HTERT RPE-1 (cell line): ENCODE data around the gene CSNK1A1.
"Not testable (repeated sequence)": the region's sequence is repeated elsewhere in the genome, so short reads cannot be mapped to it uniquely, and the experiment has no call there.

ENCODE experiments used
- in situ Hi-C: fragments of 300-500 bp; cut with MboI; formaldehyde crosslinking; loops from 4 replicates; pipeline ENCODE4 v1.14.3; 2020; ENCODE audit warnings: low sequenced_read_pairs

CSNK1A1 gene

DNA sequence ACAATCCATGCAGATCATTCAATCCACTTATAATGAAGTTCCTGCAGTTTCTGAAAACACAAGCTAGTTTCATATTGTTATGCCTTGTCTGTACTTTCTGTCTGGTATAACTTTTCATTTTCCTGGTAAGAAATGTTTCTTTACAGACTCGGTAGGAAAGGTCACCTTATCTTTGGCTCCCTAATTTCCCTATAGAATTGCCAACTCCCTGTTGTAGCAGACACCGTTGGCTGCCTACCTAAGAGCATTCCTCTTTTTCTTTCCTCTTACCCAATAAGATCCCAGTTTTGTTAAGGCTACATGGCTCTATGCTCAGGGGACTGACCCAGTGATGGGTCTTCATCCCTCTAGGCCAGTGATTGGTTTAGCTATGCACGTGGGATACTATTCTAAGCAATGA lies 23.9 kb upstream of the CSNK1A1 start:
- in situ Hi-C loops: no loop called here

DNA sequence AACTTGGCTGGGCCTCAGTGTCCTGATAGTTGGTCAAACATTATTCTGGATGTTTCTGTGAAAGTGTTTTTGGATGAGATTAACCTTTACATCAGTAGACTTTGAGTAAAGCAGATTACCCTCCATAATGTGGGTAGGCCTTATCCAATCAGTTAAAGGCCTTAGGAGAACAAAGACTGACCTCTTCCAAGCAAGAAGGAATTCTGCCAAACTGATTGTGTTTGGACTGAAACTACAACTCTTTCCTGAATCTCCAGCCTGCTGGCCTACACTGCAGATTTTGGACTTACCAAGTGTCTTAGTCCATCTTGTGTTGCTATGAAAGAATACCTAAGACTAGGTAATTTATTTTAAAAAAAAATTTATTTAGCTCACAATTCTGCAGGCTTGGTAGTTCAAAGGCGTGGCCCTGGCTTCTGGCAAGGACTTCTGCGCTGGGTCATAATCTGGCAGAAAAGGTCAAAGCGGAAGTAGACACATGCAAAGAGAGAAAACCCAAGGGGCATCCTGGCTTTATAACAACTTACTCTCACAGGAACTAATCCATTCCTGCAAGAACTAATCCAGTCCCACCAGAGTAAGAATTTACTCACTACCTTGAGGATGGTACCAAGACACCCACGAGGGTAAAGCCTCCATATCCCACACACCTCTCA lies 21.5 kb upstream of the CSNK1A1 start:
- in situ Hi-C loops: no loop called here

DNA sequence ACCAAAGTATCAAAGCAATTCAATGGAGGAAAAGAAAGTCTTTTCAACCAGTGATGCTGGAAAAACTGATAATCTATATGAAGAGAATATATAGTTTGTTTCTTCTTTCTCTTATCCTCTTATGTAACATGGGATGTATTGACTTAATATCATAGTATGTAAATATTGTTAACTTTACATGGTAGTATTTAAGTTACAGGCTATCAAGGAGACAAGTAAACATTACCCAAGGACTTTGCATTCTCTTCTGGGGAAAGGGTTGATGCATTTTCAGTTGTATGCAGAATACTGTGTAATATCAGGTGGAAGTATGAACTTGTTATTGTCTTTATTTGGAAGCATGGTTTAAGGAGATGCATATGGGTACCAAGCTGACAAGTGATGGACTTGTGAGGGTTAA lies 20.9 kb upstream of the CSNK1A1 start:
- in situ Hi-C loops: no loop called here

DNA sequence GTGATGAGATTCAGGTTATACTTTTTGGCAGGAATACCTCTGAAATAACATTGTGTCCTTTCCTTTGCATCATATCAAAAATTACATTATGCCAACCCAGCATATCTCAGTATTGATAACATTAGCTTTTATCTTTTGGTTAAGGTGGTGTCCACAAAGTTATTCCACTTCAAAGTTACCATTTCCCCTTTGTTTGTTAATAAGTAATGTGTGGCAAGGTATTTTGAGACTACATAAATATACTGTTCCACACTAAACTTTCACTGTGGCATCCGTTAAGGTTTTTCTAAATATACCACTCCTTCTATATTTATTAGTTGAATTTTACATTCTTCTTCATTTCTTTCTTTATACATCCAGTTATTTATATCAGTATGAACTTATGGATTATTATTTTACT lies 16.0 kb upstream of the CSNK1A1 start:
- in situ Hi-C loops: no loop called here

DNA sequence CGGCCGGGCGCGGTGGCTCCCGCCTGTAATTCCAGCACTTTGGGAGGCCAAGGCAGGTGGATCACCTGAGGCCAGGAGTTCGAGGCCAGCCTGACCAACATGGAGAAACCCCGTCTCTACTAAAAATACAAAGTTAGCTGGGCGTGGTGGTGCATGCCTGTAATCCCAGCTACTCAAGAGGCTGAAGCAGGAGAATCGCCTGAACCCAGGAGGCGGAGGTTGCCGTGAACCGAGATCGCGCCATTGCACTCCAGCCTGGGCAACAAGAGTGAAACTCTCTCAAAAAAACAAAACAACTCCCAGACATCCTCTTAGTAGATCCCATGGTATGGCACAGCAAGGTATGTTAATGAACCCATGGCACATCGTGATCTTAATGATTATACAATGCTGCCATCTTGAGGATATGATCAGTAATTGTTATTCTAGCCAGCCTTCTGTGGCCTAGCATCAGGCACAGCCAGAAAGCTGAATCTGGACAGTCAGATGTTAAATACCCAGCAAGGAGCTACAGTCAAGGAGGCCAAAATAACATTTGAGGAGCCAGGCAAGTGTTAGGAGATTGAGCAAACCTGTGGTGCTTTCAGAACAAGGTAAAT lies 13.4 kb upstream of the CSNK1A1 start:
- in situ Hi-C loops: not testable (repeated sequence)

- in situ Hi-C loops: no loop called here
These were observed 12.2 kb upstream of the CSNK1A1 start for GRCh38 chr5:149563466-149563865.

DNA sequence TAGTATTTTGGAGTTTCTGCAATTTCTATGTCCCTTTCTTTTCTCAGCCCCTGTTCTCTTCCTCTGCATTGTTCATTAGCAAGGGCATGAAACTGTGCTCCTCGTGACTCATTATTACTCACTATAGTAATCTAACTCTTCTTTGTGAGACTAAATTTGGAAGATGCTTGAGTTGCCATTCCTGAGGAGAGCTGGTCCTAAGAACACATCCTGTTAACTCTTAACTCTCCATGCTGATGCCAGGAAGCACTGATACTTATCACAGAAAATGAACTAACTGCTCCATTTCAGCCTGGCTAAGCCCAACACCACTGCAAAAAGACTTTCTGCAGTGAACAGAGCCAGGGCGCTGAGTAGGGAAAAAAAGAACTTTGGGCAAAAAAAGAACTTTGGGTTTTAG lies 10.6 kb upstream of the CSNK1A1 start:
- in situ Hi-C loops: no loop called here

DNA sequence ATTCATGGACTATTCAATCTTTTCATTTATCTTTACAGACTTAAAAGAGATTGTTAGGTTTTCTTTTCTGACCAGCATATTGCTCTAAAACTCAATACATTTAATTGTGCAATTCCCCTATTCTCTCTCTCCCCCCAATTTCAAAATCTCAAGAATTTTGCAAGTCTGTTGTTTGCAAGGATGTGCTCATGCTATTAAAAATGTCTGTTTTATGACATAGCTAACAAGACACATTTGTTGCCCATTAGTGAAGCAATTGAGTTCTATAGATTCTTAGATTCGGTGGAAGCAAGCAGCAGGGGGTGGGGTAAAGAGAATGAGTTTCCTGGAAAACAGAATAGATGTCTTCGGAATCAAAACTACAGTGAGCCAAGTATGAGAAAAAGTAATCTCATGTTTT lies 8.5 kb upstream of the CSNK1A1 start:
- in situ Hi-C loops: no loop called here

GRCh38 chr5:149552553-149553160 lies 1.4 kb upstream of the CSNK1A1 start:
- in situ Hi-C loops: no loop called here

DNA sequence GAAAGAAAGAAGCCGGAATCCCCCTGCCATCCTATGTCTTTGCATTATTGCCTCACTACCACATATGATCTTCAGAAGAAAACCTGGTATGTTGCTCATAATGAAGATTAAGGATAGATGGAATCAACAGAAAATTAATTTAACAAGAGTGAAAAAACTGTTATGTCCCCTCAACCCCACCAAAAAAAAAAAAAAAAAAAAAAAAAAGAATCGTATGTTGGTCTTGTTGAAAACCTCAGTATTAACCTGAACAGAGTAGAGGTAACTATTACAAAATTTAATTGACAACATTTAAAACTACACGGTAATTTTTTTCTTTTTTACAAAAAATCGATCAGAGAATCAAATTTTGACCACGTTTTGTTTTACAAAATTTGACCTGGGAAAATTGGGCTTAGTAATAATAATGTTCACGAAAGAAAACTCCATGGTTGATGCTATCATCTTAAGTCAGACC lies 827 bp upstream of the CSNK1A1 start:
- in situ Hi-C loops: no loop called here

- in situ Hi-C loops: no loop called here
These were observed 529 bp downstream of the CSNK1A1 start for GRCh38 chr5:149550594-149551226.

GRCh38 chr5:149550268-149550583 lies 1.0 kb downstream of the CSNK1A1 start:
- in situ Hi-C loops: no loop called here

GRCh38 chr5:149549461-149550267 lies 1.6 kb downstream of the CSNK1A1 start:
- in situ Hi-C loops: no loop called here

- in situ Hi-C loops: no loop called here
These were observed 4.3 kb downstream of the CSNK1A1 start for GRCh38 chr5:149546974-149547373.

DNA sequence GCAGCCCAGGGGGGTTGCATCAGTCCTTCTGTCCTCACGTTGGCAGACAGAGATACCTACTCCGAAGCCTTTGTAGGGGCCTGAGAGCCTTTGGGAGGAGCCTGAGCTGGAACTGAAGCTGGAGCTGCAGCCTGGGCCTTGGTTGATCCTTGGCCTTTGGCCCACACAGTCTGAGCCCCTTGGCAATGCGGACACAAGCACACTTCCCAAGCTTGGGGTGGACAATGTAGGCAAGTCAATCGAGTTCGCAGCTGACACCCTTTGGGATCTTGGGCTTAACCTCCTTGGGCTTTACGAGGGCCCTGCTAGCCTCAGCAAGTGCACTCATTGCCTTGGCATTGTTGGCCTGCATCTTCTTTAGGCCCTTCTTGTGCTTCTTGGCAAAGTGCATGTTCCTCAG lies 5.9 kb downstream of the CSNK1A1 start:
- in situ Hi-C loops: no loop called here

GRCh38 chr5:149544028-149544420 lies 7.2 kb downstream of the CSNK1A1 start:
- in situ Hi-C loops: no loop called here

DNA sequence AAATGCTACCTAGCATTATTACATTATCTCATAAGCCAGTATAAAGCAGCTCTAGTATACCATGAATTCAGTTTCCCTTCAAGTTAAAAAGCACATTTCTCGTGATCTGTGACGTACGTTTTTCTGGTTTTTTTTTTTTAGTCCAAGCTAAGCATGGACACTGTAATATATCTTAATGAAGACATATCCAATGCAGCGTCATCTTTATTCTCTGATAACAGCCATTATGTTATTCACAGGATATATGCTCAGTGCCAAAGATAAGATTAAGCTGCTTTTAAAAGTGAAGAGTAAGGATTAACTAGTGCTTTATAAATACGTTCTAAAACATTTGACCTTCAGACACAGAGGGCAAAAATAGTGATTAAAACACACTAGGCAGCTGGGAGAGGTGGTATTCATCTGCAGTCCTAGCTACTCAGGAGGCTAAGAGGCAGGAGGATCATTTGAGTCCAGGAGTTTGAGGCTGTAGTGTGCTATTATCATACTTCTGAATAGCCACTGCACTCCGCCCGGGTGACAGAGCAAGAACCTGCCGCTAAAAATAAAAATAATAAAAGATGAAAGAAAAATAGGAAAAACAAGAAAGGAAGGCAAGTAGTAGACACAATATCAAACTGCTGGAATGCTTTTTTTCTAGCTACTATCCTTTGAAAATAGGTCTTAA lies 7.7 kb downstream of the CSNK1A1 start:
- in situ Hi-C loops: no loop called here

DNA sequence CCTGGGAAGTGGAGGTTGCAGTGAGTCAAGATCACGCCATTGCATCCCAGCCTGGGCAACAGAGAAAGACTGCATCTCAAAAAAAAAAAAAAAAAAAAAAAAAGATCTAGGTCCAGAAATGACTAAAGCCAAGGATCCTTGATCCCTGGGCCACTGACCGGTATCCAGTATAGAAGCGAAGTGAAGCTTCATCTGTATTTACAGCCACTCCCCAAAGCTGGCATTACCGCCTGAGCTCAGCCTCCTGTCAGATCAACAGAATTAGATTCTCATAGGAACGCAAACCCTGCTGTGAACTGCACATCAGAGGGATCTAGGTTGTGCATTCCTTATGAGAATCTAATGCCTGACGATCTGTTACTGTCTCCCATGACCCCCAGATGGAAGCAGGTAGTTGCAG lies 9.3 kb downstream of the CSNK1A1 start:
- in situ Hi-C loops: no loop called here

DNA sequence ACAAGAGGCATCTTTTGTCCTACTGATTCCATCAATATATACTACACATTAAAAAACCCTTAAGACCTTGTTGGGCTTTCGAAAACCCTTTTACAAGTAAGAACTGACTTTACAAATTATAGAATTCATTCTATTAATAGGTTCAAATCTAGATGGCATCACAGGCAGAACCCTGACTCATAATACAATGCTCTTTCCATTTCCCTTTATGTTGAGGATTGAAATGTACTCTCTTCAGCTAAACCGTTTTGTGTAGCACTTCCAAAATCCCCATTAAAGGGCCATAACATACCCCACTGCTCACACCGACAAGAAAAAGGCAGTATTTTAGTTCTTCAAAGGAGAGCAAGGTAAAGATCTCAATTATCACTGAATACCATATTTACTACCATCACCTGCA lies 11.2 kb downstream of the CSNK1A1 start:
- in situ Hi-C loops: no loop called here

GRCh38 chr5:149537374-149537975 lies 13.8 kb downstream of the CSNK1A1 start:
- in situ Hi-C loops: no loop called here
